ENCODE data around the gene MYCBP2. TPM values are rescaled to one million over a fixed set of nuclear protein-coding genes. Genes with fewer than 3 reads are reported as not detected.

The MYCBP2 gene
- total and polyA plus RNA-seq, 5 donors from 2014 or later, result 20.8 to 189 (median 27.8) TPM

GRCh38 chr13:77230560-77230959 lies 96.3 kb downstream of the MYCBP2 start:
- no peaks in the 10 kb centered on the region for H3K9me3 Mint-ChIP-seq

GRCh38 chr13:77225946-77226345 lies 100.9 kb downstream of the MYCBP2 start:
- no peaks in the 10 kb centered on the region for H3K9me3 ChIP-seq (ENCODE audit: control insufficient read depth in 2 of 2, low read length in 2 of 2)
- no peak overlapping the region for H3K27ac ChIP-seq (ENCODE audit: insufficient read depth, low read length, poor library complexity, severe bottlenecking)
- no peaks in the 10 kb centered on the region for H3K27me3 ChIP-seq (ENCODE audit: control insufficient read depth, insufficient read depth, low read length)
- peak overlapping the region in 2 of 3 donors; percentile 0 to 8 for H3K27ac Mint-ChIP-seq
- ATAC-seq (ENCODE audit: low read depth in 2 of 2), result no peak
- H3K27me3 Mint-ChIP-seq, result no peaks in the 10 kb centered on the region
- H3K4me3 ChIP-seq (ENCODE audit: low read depth, low read length), result no peak overlapping the region
- peaks cover 49% of the 10 kb centered on the region for H3K36me3 ChIP-seq (ENCODE audit: control insufficient read depth, insufficient read depth, low read length)
- no peaks in the 10 kb centered on the region for H3K4me1 ChIP-seq (ENCODE audit: control insufficient read depth, insufficient read depth, low read length, poor library complexity, severe bottlenecking)
- no peak overlapping the region for H3K4me3 Mint-ChIP-seq
- H3K36me3 Mint-ChIP-seq, result peaks cover 41% of the 10 kb centered on the region
- H3K4me1 Mint-ChIP-seq, result peaks cover 33 to 44% (median 35%) of the 10 kb centered on the region in 4 donors
- DNase-seq, result no peak
- H3K9me3 Mint-ChIP-seq, result no peaks in the 10 kb centered on the region

More at GRCh38 chr13:77230560-77230959, 96.3 kb downstream of the MYCBP2 start:
- H3K4me3 ChIP-seq (ENCODE audit: low read depth, low read length), result no peak overlapping the region
- no peaks in the 10 kb centered on the region for H3K9me3 ChIP-seq (ENCODE audit: control insufficient read depth in 2 of 2, low read length in 2 of 2)
- ATAC-seq (ENCODE audit: low read depth in 2 of 2), result no peak
- no peaks in the 10 kb centered on the region for H3K27me3 ChIP-seq (ENCODE audit: control insufficient read depth, insufficient read depth, low read length)
- no peak overlapping the region for H3K27ac ChIP-seq (ENCODE audit: insufficient read depth, low read length, poor library complexity, severe bottlenecking)
- peaks cover 26% of the 10 kb centered on the region for H3K36me3 ChIP-seq (ENCODE audit: control insufficient read depth, insufficient read depth, low read length)
- Mint-ChIP-seq H3K27ac (peak overlapping the region in 2 of 3 donors; percentile 42 to 43), H3K27me3 (no peaks in the 10 kb centered on the region), H3K36me3 (peaks cover 31% of the 10 kb centered on the region), H3K4me3 (no peak overlapping the region), H3K4me1 (peaks cover 20 to 31% (median 30%) of the 10 kb centered on the region in 4 donors)
- H3K4me1 ChIP-seq (ENCODE audit: control insufficient read depth, insufficient read depth, low read length, poor library complexity, severe bottlenecking), result no peaks in the 10 kb centered on the region
- DNase-seq, result no peak

GRCh38 chr13:77222909-77223308 lies 104.0 kb downstream of the MYCBP2 start:
- H3K4me1 Mint-ChIP-seq, result peaks cover 26 to 32% (median 28%) of the 10 kb centered on the region in 4 donors
- no peaks in the 10 kb centered on the region for H3K27me3 ChIP-seq (ENCODE audit: control insufficient read depth, insufficient read depth, low read length)
- H3K4me3 Mint-ChIP-seq, result no peak overlapping the region
- no peaks in the 10 kb centered on the region for H3K27me3 Mint-ChIP-seq
- H3K4me3 ChIP-seq (ENCODE audit: low read depth, low read length), result no peak overlapping the region
- H3K4me1 ChIP-seq (ENCODE audit: control insufficient read depth, insufficient read depth, low read length, poor library complexity, severe bottlenecking), result peaks cover 7% of the 10 kb centered on the region
- ATAC-seq (ENCODE audit: low read depth in 2 of 2) (no peak), DNase-seq (no peak)
- no peaks in the 10 kb centered on the region for H3K9me3 Mint-ChIP-seq
- peak overlapping the region in 1 of 3 donors; percentile 47 for H3K27ac Mint-ChIP-seq
- H3K36me3 Mint-ChIP-seq, result peaks cover 34% of the 10 kb centered on the region
- peaks cover 53% of the 10 kb centered on the region for H3K36me3 ChIP-seq (ENCODE audit: control insufficient read depth, insufficient read depth, low read length)
- no peak overlapping the region for H3K27ac ChIP-seq (ENCODE audit: insufficient read depth, low read length, poor library complexity, severe bottlenecking)
- no peaks in the 10 kb centered on the region for H3K9me3 ChIP-seq (ENCODE audit: control insufficient read depth in 2 of 2, low read length in 2 of 2)

GRCh38 chr13:77222000-77222690 lies 104.7 kb downstream of the MYCBP2 start:
- no peaks in the 10 kb centered on the region for H3K27me3 ChIP-seq (ENCODE audit: control insufficient read depth, insufficient read depth, low read length)
- ATAC-seq (ENCODE audit: low read depth in 2 of 2) (no peak), DNase-seq (peak in 1 of 3 donors; percentile 18)
- no peak overlapping the region for H3K4me3 Mint-ChIP-seq
- H3K4me1 ChIP-seq (ENCODE audit: control insufficient read depth, insufficient read depth, low read length, poor library complexity, severe bottlenecking), result peaks cover 7% of the 10 kb centered on the region
- H3K27ac Mint-ChIP-seq, result peak overlapping the region in 1 of 3 donors; percentile 38
- H3K36me3 Mint-ChIP-seq, result peaks cover 39% of the 10 kb centered on the region
- no peaks in the 10 kb centered on the region for H3K27me3 Mint-ChIP-seq
- peaks cover 25 to 32% (median 27%) of the 10 kb centered on the region in 4 donors for H3K4me1 Mint-ChIP-seq
- H3K9me3 ChIP-seq (ENCODE audit: control insufficient read depth in 2 of 2, low read length in 2 of 2), result no peaks in the 10 kb centered on the region
- H3K36me3 ChIP-seq (ENCODE audit: control insufficient read depth, insufficient read depth, low read length), result peaks cover 61% of the 10 kb centered on the region
- no peak overlapping the region for H3K4me3 ChIP-seq (ENCODE audit: low read depth, low read length)
- H3K9me3 Mint-ChIP-seq, result no peaks in the 10 kb centered on the region
- H3K27ac ChIP-seq (ENCODE audit: insufficient read depth, low read length, poor library complexity, severe bottlenecking), result peak overlapping the region; percentile 1

- H3K36me3 ChIP-seq (ENCODE audit: control insufficient read depth, insufficient read depth, low read length), result peaks cover 74% of the 10 kb centered on the region
- ATAC-seq (ENCODE audit: low read depth in 2 of 2) (no peak), DNase-seq (no peak)
- Mint-ChIP-seq H3K27me3 (no peaks in the 10 kb centered on the region), H3K9me3 (no peaks in the 10 kb centered on the region), H3K4me3 (no peak overlapping the region), H3K4me1 (peaks cover 26 to 36% (median 28%) of the 10 kb centered on the region in 4 donors), H3K27ac (no peak overlapping the region), H3K36me3 (peaks cover 48% of the 10 kb centered on the region)
- no peak overlapping the region for H3K4me3 ChIP-seq (ENCODE audit: low read depth, low read length)
- peaks cover 7% of the 10 kb centered on the region for H3K4me1 ChIP-seq (ENCODE audit: control insufficient read depth, insufficient read depth, low read length, poor library complexity, severe bottlenecking)
- no peaks in the 10 kb centered on the region for H3K9me3 ChIP-seq (ENCODE audit: control insufficient read depth in 2 of 2, low read length in 2 of 2)
- H3K27ac ChIP-seq (ENCODE audit: insufficient read depth, low read length, poor library complexity, severe bottlenecking), result no peak overlapping the region
- H3K27me3 ChIP-seq (ENCODE audit: control insufficient read depth, insufficient read depth, low read length), result no peaks in the 10 kb centered on the region
Observed at GRCh38 chr13:77219401-77219800, 107.5 kb downstream of the MYCBP2 start.

GRCh38 chr13:77218274-77218673 lies 108.6 kb downstream of the MYCBP2 start:
- peaks cover 76% of the 10 kb centered on the region for H3K36me3 ChIP-seq (ENCODE audit: control insufficient read depth, insufficient read depth, low read length)
- no peak overlapping the region for H3K27ac Mint-ChIP-seq
- H3K4me1 Mint-ChIP-seq, result peaks cover 19 to 28% (median 23%) of the 10 kb centered on the region in 4 donors
- no peak overlapping the region for H3K27ac ChIP-seq (ENCODE audit: insufficient read depth, low read length, poor library complexity, severe bottlenecking)
- DNase-seq (no peak), ATAC-seq (ENCODE audit: low read depth in 2 of 2) (no peak)
- no peak overlapping the region for H3K4me3 ChIP-seq (ENCODE audit: low read depth, low read length)
- H3K4me3 Mint-ChIP-seq, result no peak overlapping the region
- H3K36me3 Mint-ChIP-seq, result peaks cover 46% of the 10 kb centered on the region
- H3K4me1 ChIP-seq (ENCODE audit: control insufficient read depth, insufficient read depth, low read length, poor library complexity, severe bottlenecking), result peaks cover 7% of the 10 kb centered on the region
- no peaks in the 10 kb centered on the region for H3K9me3 Mint-ChIP-seq
- no peaks in the 10 kb centered on the region for H3K27me3 Mint-ChIP-seq
- H3K9me3 ChIP-seq (ENCODE audit: control insufficient read depth in 2 of 2, low read length in 2 of 2), result no peaks in the 10 kb centered on the region
- H3K27me3 ChIP-seq (ENCODE audit: control insufficient read depth, insufficient read depth, low read length), result no peaks in the 10 kb centered on the region

- Histone ChIP-seq H3K27ac (ENCODE audit: insufficient read depth, low read length, poor library complexity, severe bottlenecking) (no peak overlapping the region), H3K4me1 (ENCODE audit: control insufficient read depth, insufficient read depth, low read length, poor library complexity, severe bottlenecking) (peaks cover 7% of the 10 kb centered on the region), H3K9me3 (ENCODE audit: control insufficient read depth in 2 of 2, low read length in 2 of 2) (no peaks in the 10 kb centered on the region), H3K4me3 (ENCODE audit: low read depth, low read length) (no peak overlapping the region), H3K36me3 (ENCODE audit: control insufficient read depth, insufficient read depth, low read length) (peaks cover 72% of the 10 kb centered on the region), H3K27me3 (ENCODE audit: control insufficient read depth, insufficient read depth, low read length) (no peaks in the 10 kb centered on the region)
- peak overlapping the region in 2 of 3 donors; percentile 37 to 73 for H3K27ac Mint-ChIP-seq
- H3K36me3 Mint-ChIP-seq, result peaks cover 47% of the 10 kb centered on the region
- DNase-seq, result no peak
- no peak for ATAC-seq (ENCODE audit: low read depth in 2 of 2)
- H3K4me3 Mint-ChIP-seq, result no peak overlapping the region
- no peaks in the 10 kb centered on the region for H3K27me3 Mint-ChIP-seq
- no peaks in the 10 kb centered on the region for H3K9me3 Mint-ChIP-seq
- peaks cover 8 to 15% (median 8%) of the 10 kb centered on the region in 4 donors for H3K4me1 Mint-ChIP-seq
Observed at GRCh38 chr13:77215543-77215942, 111.4 kb downstream of the MYCBP2 start.

GRCh38 chr13:77213644-77214043 lies 113.2 kb downstream of the MYCBP2 start:
- Mint-ChIP-seq H3K9me3 (no peaks in the 10 kb centered on the region), H3K4me1 (peaks cover 12 to 19% (median 16%) of the 10 kb centered on the region in 4 donors), H3K4me3 (no peak overlapping the region), H3K27me3 (no peaks in the 10 kb centered on the region), H3K36me3 (peaks cover 60% of the 10 kb centered on the region), H3K27ac (peak overlapping the region in 1 of 3 donors; percentile 59)
- Histone ChIP-seq H3K4me3 (ENCODE audit: low read depth, low read length) (no peak overlapping the region), H3K4me1 (ENCODE audit: control insufficient read depth, insufficient read depth, low read length, poor library complexity, severe bottlenecking) (no peaks in the 10 kb centered on the region), H3K9me3 (ENCODE audit: control insufficient read depth in 2 of 2, low read length in 2 of 2) (no peaks in the 10 kb centered on the region), H3K27ac (ENCODE audit: insufficient read depth, low read length, poor library complexity, severe bottlenecking) (no peak overlapping the region), H3K27me3 (ENCODE audit: control insufficient read depth, insufficient read depth, low read length) (no peaks in the 10 kb centered on the region), H3K36me3 (ENCODE audit: control insufficient read depth, insufficient read depth, low read length) (peaks cover 82% of the 10 kb centered on the region)
- peak in 1 of 2 donors; percentile 40 for ATAC-seq (ENCODE audit: low read depth in 2 of 2)
- no peak for DNase-seq
